Loucy (cell line): Measurements from ENCODE around the gene SLC35B1.

Experiments
- CTCF ChIP-seq: fragments of 200-600 bp; sonication (generic); conservative IDR thresholded peaks from 2 replicates; pipeline ENCODE4 v1.5.1; 2014; ENCODE audit warnings: mild to moderate bottlenecking, antibody characterized with exemption, low read length
- EZH2phosphoT487 ChIP-seq: fragments of 200-600 bp; IDR thresholded peaks from 2 replicates; pipeline ENCODE4 v1.6.1; 2018; ENCODE audit warnings: antibody characterized with exemption, mild to moderate bottlenecking, moderate library complexity, borderline replicate concordance

DNA sequence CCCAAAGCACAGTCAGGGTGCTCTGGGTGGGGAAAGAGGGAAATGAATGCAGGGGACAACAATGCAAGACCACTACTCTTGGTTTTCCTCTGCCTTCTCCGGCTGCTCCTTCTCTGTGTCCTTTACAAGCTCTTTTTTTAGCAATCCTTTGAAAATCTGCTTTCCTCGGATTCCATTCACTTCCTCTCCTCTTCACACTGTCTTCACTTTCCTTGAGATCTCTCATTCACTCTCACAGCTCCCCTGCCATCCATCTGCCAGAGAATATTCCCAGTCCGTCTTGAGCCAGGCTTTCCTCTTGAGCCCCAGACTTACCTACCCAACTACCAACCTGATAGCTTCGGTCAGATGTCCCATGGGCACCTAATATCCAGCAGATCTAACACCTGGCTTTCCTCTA lies 18.9 kb downstream of the SLC35B1 start:
- TF ChIP-seq CTCF = no peak
- no peak for TF ChIP-seq EZH2phosphoT487
